HG03342 (cell line): ENCODE results near the gene FBP1.
"Not testable (repeated sequence)": the region's sequence is repeated elsewhere in the genome, so short reads cannot be mapped to it uniquely, and the experiment has no call there.

Source experiments
- ATAC-seq: cut with Tn5 transposase; IDR thresholded peaks from one replicate; pipeline ENCODE4 v1.9.1; 2021; ENCODE audit warnings: mild to moderate bottlenecking, moderate library complexity; ENCODE audit not compliant: unreplicated experiment

The FBP1 gene

DNA sequence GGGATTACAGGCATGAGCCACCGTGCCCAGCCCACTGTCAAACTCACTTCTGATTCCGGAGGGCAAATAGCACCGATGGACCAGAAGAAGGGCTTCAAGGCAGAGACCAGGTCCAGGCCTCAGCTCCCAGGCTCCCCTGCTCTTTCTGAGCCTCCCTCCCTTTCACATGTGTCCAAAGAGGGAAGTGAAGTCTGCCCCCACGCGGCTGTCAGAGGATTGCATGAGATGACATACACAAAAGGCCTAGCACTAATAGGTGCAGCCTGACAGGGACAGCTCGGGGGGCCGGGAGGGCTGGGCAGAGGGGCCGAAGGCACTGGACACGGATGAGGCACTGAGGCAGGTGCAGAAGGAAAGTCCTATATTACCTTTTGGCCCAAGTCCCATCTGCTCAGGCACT, 16.1 kb downstream of the FBP1 start:
- ATAC-seq: no peak

DNA sequence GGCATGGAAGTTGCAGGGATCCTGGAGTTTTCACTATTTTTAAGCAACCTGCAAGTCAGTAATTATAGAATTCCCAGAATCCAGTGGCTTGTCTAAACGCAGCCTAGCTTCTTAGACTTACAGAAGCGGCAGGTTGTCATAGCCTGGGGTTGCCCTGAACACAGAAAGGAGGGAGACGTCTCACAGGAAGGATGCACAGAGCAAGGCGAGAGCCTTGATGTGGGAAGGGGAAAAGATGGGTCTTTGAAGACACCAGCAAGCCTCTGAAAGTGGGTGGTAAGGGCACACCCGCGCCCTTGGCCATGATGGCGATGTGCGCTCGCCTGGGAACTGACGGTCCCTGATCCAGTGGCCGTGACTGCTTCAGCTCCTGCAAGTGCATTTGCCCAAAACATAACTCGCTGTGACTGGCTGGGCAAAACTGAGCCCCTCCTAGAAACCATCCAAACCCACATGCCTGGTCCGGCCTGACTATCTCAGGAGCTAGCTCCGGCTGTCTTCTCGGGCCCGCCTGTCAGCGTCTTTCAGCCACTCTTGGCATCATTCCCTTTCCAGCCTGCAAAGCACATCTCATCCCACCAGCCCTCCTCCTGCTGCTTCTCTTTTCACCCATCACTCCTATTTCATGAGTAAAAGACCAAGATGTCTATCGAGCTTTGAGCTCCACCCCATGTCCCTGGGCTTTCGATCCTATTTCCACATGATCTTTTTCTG, 17.1 kb downstream of the FBP1 start:
- no peak for ATAC-seq

DNA sequence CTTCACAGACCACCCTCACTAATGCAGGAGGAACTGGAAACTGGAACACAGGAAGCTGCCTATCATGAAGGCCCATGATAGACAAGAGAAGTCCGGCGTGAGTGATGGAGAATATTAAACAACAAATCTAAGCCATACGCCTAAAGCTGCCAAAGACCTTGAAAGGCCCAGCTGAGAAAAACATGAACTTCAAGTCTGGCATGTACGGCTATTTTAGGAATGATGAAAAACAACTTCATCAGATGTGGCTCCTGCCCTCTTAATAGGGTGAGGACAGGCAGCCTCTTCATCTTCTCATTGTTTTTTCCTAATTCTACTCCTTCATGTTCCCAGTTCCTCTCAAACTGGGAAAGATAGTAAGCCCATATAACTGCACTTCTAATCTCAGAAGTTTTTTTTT, 20.3 kb downstream of the FBP1 start:
- ATAC-seq: no peak

DNA sequence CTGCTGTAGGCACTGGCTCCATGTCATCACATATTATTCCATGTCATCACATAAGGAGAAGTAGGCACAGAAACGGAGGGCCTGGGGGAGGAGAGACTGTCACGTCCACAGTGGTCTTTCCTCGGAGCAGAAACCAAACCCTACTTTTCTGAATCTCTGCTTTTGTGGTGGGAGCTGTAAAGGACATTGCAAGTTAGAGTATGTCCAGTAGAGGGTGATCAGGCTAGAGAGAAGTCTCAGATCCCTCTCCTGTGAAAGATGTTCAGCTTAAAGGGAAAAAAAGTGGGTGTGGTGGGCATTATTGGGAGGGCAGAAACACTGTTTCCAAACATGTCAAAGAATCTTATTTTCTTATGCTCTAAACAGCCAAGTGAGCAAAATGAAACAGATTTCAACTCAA, 26.3 kb downstream of the FBP1 start:
- ATAC-seq: no peak

DNA sequence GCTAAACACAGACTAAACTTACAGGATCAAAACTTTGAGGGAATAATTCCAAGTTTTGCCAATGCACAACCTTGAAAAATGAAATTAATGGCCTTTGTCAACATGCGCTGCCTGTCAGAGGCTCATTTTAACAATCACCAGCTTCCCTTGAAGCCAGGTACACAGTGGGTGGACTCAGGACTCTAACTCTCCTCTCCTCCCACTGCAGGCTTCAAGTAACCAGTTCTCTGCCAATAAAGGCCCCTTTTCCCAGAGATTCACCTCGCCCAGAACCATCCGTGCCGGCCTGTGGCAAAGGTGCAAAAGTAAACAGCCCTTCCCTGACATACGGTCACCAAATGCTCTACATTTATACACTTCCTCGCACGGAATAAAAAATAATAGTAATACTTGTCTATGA, 27.2 kb downstream of the FBP1 start:
- ATAC-seq: no peak

- no peak for ATAC-seq
These were observed 27.7 kb downstream of the FBP1 start for GRCh38 chr9:94611638-94612068.

DNA sequence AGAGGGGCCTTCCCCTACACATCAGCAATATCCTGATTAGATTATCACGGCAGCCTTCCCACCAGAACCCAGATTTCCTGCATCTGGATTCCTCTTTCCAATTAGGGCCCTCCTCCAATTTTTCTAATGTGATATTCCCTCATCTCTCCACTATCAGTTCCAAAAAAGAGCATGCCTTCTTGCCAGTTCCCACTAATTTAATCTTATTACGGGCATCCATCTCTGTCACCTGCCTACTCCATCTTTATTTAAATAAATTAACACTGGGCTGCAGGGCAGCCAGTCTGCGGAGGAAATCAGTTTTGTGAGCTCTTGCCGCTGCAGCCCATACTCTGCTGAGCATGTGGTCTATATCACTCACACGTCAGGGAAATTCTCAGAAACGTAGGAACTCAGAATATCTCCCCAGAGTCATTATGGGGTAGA, 29.1 kb downstream of the FBP1 start:
- ATAC-seq: no peak

DNA sequence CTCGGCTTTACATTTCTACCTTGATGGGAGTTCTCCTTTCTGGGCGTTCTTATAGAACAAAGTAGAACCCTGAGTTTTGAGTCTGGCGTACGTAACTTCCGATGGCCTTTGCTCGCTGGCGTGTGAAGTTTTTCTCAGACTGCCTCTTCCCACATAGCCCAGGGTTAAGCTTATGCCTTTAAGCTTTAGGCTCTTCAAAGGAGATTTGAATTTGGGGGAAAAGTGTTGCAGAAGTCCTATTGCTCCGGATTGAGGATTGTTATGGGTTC, 32.0 kb downstream of the FBP1 start:
- no peak for ATAC-seq

- no peak for ATAC-seq
These were observed 32.5 kb downstream of the FBP1 start for GRCh38 chr9:94606646-94607422.

DNA sequence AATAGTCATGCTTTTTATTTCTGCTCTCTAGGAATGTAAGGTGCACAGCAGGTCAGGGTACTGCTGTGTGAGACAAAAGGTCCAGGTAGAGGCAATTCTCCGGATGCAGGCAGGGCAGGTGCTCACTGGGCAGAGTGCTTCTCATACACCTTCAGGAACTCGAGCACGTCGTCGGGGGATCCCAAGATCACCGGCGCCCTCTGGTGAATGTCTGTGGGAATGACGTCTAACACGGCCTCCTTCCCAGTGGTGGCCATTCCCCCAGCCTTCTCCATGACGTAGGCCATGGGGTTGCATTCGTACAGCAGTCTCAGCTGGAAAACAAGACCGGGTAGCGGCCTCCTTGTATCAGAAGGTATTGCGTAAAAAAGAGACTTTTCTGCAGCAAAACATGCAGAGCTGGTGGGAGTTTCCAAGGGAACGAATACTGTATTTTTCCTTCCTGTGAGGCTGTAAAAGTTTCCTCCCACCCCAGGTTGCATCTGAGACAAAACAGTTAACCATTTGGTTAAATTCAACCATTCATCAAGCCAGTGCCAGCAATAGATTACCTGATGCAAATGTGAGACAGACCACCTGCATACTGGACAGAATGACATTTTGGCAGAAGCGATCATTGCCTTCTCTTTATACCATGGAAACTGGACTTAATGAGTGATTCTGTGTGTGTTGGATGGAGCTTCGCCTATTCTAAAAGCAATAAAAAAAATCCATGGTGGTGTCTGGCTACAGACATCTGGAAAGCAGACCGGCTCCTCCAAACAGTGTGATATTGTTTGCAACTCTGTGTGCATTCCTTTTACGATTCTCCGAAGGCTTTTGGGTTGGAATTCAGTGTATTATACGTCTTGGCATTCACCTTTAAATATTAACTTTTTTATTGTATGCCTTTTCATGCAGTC, 35.8 kb downstream of the FBP1 start:
- peak; percentile 42 for ATAC-seq

GRCh38 chr9:94602666-94603065, 36.7 kb downstream of the FBP1 start:
- no peak for ATAC-seq

GRCh38 chr9:94600715-94601114, 38.6 kb downstream of the FBP1 start:
- ATAC-seq: no peak

DNA sequence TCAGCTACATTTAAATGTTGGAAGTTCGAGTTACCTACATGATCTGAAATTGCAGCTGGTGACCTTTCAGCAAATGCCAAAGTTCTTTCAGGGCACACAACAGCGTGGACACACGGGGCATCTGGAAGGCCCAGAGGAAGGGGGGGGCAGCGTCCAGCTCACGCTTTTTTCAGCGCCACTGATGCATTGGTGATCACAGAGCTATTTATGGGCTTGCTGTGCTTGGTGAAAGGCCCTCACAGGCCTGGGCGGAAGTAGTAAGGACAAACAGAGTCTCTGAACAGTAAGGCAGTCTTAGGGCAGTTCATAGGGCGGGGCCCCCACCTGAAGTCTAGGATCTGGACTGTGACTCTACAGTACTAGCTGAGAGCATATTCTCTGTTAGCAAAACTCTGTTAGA, 39.1 kb downstream of the FBP1 start:
- no peak for ATAC-seq

- ATAC-seq: no peak
These were observed 40.2 kb downstream of the FBP1 start for GRCh38 chr9:94599102-94599501.

DNA sequence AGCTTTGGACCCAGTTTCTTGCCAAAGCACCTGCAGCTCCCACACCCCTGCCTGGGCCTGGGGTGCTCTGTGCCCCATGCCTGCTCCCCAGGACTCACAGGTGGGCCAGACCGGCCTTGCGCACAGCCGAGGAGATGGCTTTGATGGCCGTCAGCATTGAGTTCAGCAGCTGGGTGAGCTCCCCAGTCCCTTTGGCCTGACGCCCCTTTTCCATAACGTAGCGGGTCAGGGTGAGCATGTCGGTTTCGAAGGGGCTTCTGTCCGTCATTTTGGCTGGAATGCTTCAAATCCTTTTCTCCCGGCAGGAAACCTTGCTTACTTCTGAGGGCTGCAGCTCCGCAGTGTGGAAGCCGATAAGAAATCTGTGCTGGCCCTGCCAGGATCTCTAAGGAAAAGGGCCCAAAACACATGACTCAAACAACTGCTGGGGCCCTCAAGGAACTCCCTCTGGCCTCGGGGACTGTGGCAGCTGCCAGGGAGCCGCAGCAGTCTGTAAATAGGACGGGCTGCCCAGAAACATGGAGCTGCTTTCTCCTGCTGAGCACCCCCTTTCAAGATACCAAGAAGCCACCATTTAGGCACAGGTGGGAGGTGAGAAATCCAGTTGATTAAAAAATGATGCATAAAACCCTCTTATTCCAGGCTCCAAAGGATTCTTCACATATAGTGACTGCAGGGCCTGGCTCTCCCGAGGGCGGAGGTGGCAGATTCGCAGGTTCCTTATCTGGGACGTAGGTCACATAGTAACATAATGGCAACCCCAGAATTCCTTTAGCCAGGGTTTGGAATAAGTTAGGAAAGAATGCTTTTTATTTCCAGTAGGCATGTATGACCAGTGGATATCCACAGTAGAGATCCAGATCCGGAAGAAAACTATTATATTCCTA, 45.6 kb downstream of the FBP1 start, which contains the start of gene FBP2:
Gene FBP2 (minus strand): TSS at position 366 of the 887 bp plus-strand sequence. CDS start 98 bp downstream, at position 268.
- no peak for ATAC-seq

DNA sequence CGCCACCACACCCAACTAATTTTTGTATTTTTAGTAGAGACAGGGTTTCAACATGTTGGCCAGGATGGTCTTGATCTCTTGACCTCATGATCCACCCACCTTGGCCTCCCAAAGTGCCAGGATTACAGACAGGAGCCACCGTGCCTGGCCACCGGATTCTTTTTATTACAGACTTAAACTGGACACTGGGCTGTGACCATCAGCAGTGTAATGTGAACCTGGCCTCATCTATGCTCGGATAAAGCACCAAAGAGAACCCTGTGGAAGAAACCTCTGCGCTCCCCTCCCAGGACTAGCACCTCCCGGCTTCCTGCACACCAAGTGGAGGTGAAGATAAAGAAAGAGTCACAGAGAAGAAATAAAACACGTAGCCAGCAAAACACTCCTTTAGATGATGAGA, 46.6 kb downstream of the FBP1 start:
- ATAC-seq: not testable (repeated sequence)

DNA sequence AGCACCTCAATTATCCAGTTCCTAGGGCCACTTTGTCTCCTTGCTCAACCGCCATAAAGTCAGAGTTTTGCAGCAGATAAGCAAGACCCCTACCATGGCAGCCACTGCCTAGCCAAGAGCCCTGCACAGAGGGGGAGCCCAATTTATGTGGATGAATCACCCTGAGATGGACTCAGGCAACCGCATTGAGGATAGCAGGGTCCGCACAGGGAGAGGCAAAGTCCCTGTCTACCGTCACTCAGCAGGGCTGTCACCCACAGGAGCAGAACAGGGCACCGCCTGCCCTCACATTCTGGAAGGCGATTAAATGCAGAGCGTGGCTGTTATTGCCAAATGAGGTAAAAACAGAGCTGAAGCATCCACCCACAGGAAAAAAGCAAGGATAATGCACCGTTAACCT, 47.4 kb downstream of the FBP1 start:
- ATAC-seq: no peak

DNA sequence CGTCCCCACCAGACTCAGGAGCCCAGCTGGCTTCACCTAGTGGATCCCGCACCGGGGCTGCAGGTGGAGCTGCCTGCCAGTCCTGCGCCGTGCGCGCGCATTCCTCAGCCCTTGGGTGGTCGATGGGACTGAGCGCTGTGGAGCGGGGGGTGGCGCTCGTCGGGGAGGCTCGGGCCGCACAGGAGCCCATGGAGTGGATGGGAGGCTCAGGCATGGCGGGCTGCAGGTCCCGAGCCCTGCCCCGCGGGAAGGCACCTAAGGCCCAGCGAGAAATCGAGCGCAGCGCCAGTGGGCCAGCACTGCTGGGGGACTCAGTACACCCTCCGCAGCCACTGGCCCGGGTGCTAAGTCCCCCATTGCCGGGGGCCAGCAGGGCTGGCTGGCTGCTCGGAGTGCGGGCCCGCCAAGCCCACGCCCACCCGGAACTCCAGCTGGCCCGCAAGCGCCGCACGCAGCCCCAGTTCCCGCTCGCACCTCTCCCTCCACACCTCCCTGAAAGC, 48.2 kb downstream of the FBP1 start:
- ATAC-seq: not testable (repeated sequence)

- ATAC-seq: no peak
These were observed 50.6 kb downstream of the FBP1 start for GRCh38 chr9:94588681-94589080.

GRCh38 chr9:94586814-94587213, 52.5 kb downstream of the FBP1 start:
- no peak for ATAC-seq
